ENCODE results near the gene IL17RE. TPM values are rescaled to one million over a fixed set of nuclear protein-coding genes. Genes with fewer than 3 reads are reported as not detected.

IL17RE gene
- total and polyA plus RNA-seq, 9 of the 15 experiments (the other 6 are each of a cell fraction or from before 2014, with no cell fraction given) = 0.32 to 1.9 (median 0.51) TPM; not detected in 4

- TF ChIP-seq UBTF (IDR thresholded peaks at IDR 0.05; ENCODE audit: borderline replicate concordance in 1 of 2, low read depth in 2 of 2, low read length in 2 of 2) (no peak), FOS (IDR thresholded peaks at IDR 0.05; ENCODE audit: extremely low read depth, insufficient read length) (peak; percentile 35), NCOA6 (IDR thresholded peaks at IDR 0.05) (no peak), KDM2B (CRISPR knock-in tag; IDR thresholded peaks at IDR 0.05) (no peak), ARID4B (CRISPR knock-in tag; IDR thresholded peaks at IDR 0.05) (no peak), RNF219 (CRISPR knock-in tag; IDR thresholded peaks at IDR 0.05) (no peak), NFXL1 (CRISPR knock-in tag; IDR thresholded peaks at IDR 0.05) (no peak), FOXA1 (IDR thresholded peaks at IDR 0.05; ENCODE audit: borderline replicate concordance) (no peak), ZNF282 (CRISPR knock-in tag; IDR thresholded peaks at IDR 0.05) (no peak), MECOM (CRISPR knock-in tag; IDR thresholded peaks at IDR 0.05) (peak; percentile 76; the same call in 1 of the 2 replicates), TRIM25 (IDR thresholded peaks at IDR 0.05; ENCODE audit: borderline replicate concordance) (no peak), ARID3A (IDR thresholded peaks at IDR 0.05; ENCODE audit: borderline replicate concordance, low read depth, low read length) (peak; percentile 88; the same call in 1 of the 2 replicates), MYNN (IDR thresholded peaks at IDR 0.05) (no peak), MYNN (CRISPR knock-in tag; IDR thresholded peaks at IDR 0.05) (no peak)
Observed at GRCh38 chr3:9884555-9885165, 18.0 kb upstream of the IL17RE start (continued).

Data from K562 (cell line).